Liver (tissue), 9 donors: ENCODE results near the gene CWH43. TPM values are rescaled to one million over a fixed set of nuclear protein-coding genes. Genes with fewer than 3 reads are reported as not detected.

Experiments
- DNase-seq: peaks from one replicate; pipeline ENCODE4 v3.0.0-alpha.2; 2017; ENCODE audit warnings: low spot score
- H3K27ac ChIP-seq, 2 donors: one replicate each; pipeline ENCODE4 v1.7.0; 2013; ENCODE audit warnings: inconsistent platforms in 2 of 2, low read length in 2 of 2, control low read depth in 1 of 2, low read depth in 1 of 2, mild to moderate bottlenecking in 1 of 2
- H3K27me3 ChIP-seq, 4 donors: one replicate each; pipeline versions ENCODE4 v1.6.1 to v1.7.0; 2013; ENCODE audit warnings: low read length in 3 of 4, inconsistent platforms in 1 of 4, mild to moderate bottlenecking in 1 of 4, moderate library complexity in 1 of 4; ENCODE audit not compliant: control insufficient read depth in 4 of 4, insufficient read depth in 4 of 4
- H3K36me3 ChIP-seq, 4 donors: one replicate each; pipeline versions ENCODE4 v1.6.1 to v1.7.0; 2013; ENCODE audit warnings: low read length in 3 of 4, mild to moderate bottlenecking in 3 of 4, low read depth in 1 of 4, moderate library complexity in 1 of 4; ENCODE audit not compliant: control insufficient read depth in 4 of 4, insufficient read depth in 3 of 4
- H3K4me1 ChIP-seq, 4 donors: one replicate each; pipeline versions ENCODE4 v1.6.1 to v1.7.0; 2013; ENCODE audit warnings: low read length in 3 of 4, mild to moderate bottlenecking in 3 of 4, moderate library complexity in 1 of 4; ENCODE audit not compliant: control insufficient read depth in 4 of 4, insufficient read depth in 4 of 4
- H3K4me3 ChIP-seq, 3 donors: one replicate each; pipeline versions ENCODE4 v1.6.1 to v1.7.0; 2013; ENCODE audit warnings: low read length in 3 of 3, control low read depth in 1 of 3, low read depth in 1 of 3, mild to moderate bottlenecking in 1 of 3
- H3K9ac ChIP-seq, 2 donors: one replicate each; pipeline ENCODE4 v1.7.0; 2013; ENCODE audit warnings: low read length in 2 of 2, mild to moderate bottlenecking in 2 of 2, moderate library complexity in 2 of 2, control low read depth in 1 of 2, low read depth in 1 of 2
- H3K9me3 ChIP-seq, 4 donors: one replicate each; pipeline versions ENCODE4 v1.6.1 to v1.7.0; 2013; ENCODE audit warnings: low read length in 3 of 4; ENCODE audit not compliant: control insufficient read depth in 4 of 4
- EGR1 ChIP-seq, 2 donors: IDR thresholded peaks; 2 replicates each; pipeline ENCODE4 v1.6.1; 2016 to 2018; ENCODE audit warnings: antibody characterized with exemption in 2 of 2, low read depth in 2 of 2
- FOXA1 ChIP-seq: IDR thresholded peaks from 2 replicates; pipeline ENCODE4 v1.6.1; 2016; ENCODE audit warnings: antibody characterized with exemption
- FOXA2 ChIP-seq: IDR thresholded peaks from 2 replicates; pipeline ENCODE4 v1.6.1; 2016; ENCODE audit warnings: antibody characterized with exemption
- GABPA ChIP-seq, 2 donors: IDR thresholded peaks in 1 of 2; conservative IDR thresholded peaks in 1 of 2; 2 replicates each; pipeline ENCODE4 v1.6.1; 2016; ENCODE audit warnings: antibody characterized with exemption in 2 of 2, mild to moderate bottlenecking in 1 of 2, moderate library complexity in 1 of 2
- HNF4A ChIP-seq, 2 donors: conservative IDR thresholded peaks; 2 replicates each; pipeline ENCODE4 v1.6.1; 2016; ENCODE audit warnings: antibody characterized with exemption in 2 of 2, mild to moderate bottlenecking in 2 of 2
- HNF4G ChIP-seq: IDR thresholded peaks from 2 replicates; pipeline ENCODE4 v1.6.1; 2016; ENCODE audit warnings: antibody characterized with exemption
- JUND ChIP-seq, 2 donors: IDR thresholded peaks; 2 replicates each; pipeline ENCODE4 v1.6.1; 2016; ENCODE audit warnings: antibody characterized with exemption in 2 of 2
- MAX ChIP-seq: IDR thresholded peaks from 2 replicates; pipeline ENCODE4 v1.6.1; 2016; ENCODE audit warnings: antibody characterized with exemption
- NR2F2 ChIP-seq: IDR thresholded peaks from 2 replicates; pipeline ENCODE4 v1.6.1; 2016; ENCODE audit warnings: antibody characterized with exemption
- RAD21 ChIP-seq, 2 donors: IDR thresholded peaks; 2 replicates each; pipeline ENCODE4 v1.6.1; 2016; ENCODE audit warnings: antibody characterized with exemption in 2 of 2, mild to moderate bottlenecking in 2 of 2
- REST ChIP-seq: IDR thresholded peaks from 2 replicates; pipeline ENCODE4 v1.6.1; 2016; ENCODE audit warnings: antibody characterized with exemption, mild to moderate bottlenecking
- RXRA ChIP-seq, 2 donors: IDR thresholded peaks; 2 replicates each; pipeline ENCODE4 v1.6.1; 2017 to 2018; ENCODE audit warnings: antibody characterized with exemption in 2 of 2, mild to moderate bottlenecking in 1 of 2
- SP1 ChIP-seq: IDR thresholded peaks from 2 replicates; pipeline ENCODE4 v1.6.1; 2018; ENCODE audit warnings: antibody characterized with exemption, mild to moderate bottlenecking
- TAF1 ChIP-seq: conservative IDR thresholded peaks from 2 replicates; pipeline ENCODE4 v1.6.1; 2016; ENCODE audit warnings: antibody characterized with exemption, mild to moderate bottlenecking
- YY1 ChIP-seq: IDR thresholded peaks from 2 replicates; pipeline ENCODE4 v1.6.1; 2016; ENCODE audit warnings: antibody characterized with exemption, mild to moderate bottlenecking
- WGBS: extraction: QIAGEN DNeasy Blood & Tissue Kit; methylation state at CpG from one replicate; pipeline ENCODE4 v1.1.7; 2013; 5-methylcytosine and 5-hydroxymethylcytosine counted together
- polyA plus RNA-seq, 2 donors: library from polyadenylated mRNA; stranded (reverse) in 1 of 2; unstranded in 1 of 2; fragments of 200-250 nt in 1 of 2; fragments of >200 nt in 1 of 2; fragmentation: Nextera tagmentation in 1 of 2; extraction: Ambion mirVana in 1 of 2; gene quantifications; one replicate each; pipeline versions ENCODE4 v1.2.1 to v1.2.3, GENCODE V29; 2013 to 2015
- total RNA-seq, 2 donors: library from RNA; depleted of rRNA; stranded (reverse); fragments of >200 nt; gene quantifications; one replicate each; pipeline ENCODE4 v1.2.3, GENCODE V29; 2014
- TF ChIP-seq, protein P1 (sequence below): IDR thresholded peaks from 2 replicates; pipeline ENCODE4 v1.6.1; 2016; ENCODE audit warnings: antibody characterized with exemption
- TF ChIP-seq, protein P2 (sequence below): fragments of 150-350 bp; IDR thresholded peaks from 2 replicates; pipeline ENCODE4 v1.5.1; 2017; ENCODE audit warnings: improper control_type of control experiment, low read depth, low read length; ENCODE audit not compliant: missing input control
- TF ChIP-seq, protein P3 (sequence below): IDR thresholded peaks from 2 replicates; pipeline ENCODE4 v1.6.1; 2016; ENCODE audit warnings: antibody characterized with exemption
- donor health status: healthy.
- donor health status: healthy.
- donor health status: healthy.
- donor health status: healthy.
- donor health status: healthy.

Gene CWH43
- total and polyA plus RNA-seq, 4 donors = 0.08 to 0.13 (median 0.10) TPM; not detected in 1

GRCh38 chr4:48960988-48961635 lies 25.0 kb upstream of the CWH43 start (continued):
- TF ChIP-seq RXRA (IDR thresholded peaks at IDR 0.05) (no peak), JUND (IDR thresholded peaks at IDR 0.05) (no peak)

GRCh38 chr4:48962636-48963035 lies 23.4 kb upstream of the CWH43 start:
- Histone ChIP-seq H3K36me3 (no peaks in the 10 kb centered on the region), H3K27me3 (no peaks in the 10 kb centered on the region), H3K27ac (no peak overlapping the region), H3K4me1 (no peaks in the 10 kb centered on the region), H3K9me3 (no peaks in the 10 kb centered on the region), H3K9ac (no peak overlapping the region), H3K4me3 (no peak overlapping the region)
- WGBS = 85% methylated on average over 5 of the region's 5 CpGs
- no peak for TF ChIP-seq RAD21 (IDR thresholded peaks at IDR 0.05)
- no peak for TF ChIP-seq FOXA2
- TF ChIP-seq NR2F2 = no peak
- TF ChIP-seq, protein P1, sequence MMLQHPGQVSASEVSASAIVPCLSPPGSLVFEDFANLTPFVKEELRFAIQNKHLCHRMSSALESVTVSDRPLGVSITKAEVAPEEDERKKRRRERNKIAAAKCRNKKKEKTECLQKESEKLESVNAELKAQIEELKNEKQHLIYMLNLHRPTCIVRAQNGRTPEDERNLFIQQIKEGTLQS = no peak
- TF ChIP-seq YY1 = no peak
- no peak for TF ChIP-seq EGR1 (IDR thresholded peaks at IDR 0.05; ENCODE audit: low read depth in 2 of 2)
- no peak for TF ChIP-seq HNF4G
- no peak for DNase-seq

DNA sequence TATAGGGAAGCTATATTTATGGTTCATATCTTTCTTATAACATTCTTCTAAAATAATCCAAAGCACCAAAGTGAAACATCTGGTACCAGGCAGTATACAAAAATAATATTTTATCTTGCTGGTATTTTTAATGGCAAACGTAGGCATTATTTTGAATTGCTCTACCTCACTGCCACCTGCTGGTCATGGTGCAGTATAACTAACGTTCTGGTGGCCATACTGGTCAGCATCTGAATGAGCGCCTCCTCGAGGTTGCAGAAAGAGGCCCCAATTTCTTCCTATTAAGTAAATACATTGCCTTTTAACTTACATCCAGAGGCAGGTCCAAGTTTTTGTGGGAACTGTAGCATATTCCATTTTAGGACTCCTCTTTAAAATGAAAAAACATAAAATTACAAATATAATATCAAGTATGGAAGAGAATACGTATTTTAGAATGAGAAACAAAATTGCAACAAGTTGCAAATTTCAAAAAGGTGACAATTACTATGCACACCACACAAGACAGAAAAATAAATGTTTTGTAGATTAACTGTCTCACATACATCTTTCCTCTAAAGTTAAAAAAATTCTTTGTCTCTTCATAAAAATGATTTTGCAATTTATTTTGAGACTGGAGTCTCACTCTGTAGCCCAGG lies 22.9 kb upstream of the CWH43 start:
- H3K4me1 ChIP-seq = no peaks in the 10 kb centered on the region
- H3K9ac ChIP-seq = no peak overlapping the region
- WGBS = 19% methylated on average over 5 of the region's 5 CpGs
- TF ChIP-seq HNF4A (conservative IDR thresholded peaks at IDR 0.05) (no peak), HNF4G (no peak), EGR1 (IDR thresholded peaks at IDR 0.05; ENCODE audit: low read depth in 2 of 2) (no peak), NR2F2 (no peak), GABPA (IDR thresholded peaks at IDR 0.05 in 1 of 2, conservative IDR thresholded peaks at IDR 0.05 in 1 of 2) (no peak), REST (no peak), TAF1 (no peak), YY1 (peak; percentile 43), FOXA2 (peak; percentile 28), FOXA1 (no peak), RXRA (IDR thresholded peaks at IDR 0.05) (peak in 1 of 2 donors; percentile 33), JUND (IDR thresholded peaks at IDR 0.05) (no peak), SP1 (no peak), MAX (no peak), RAD21 (IDR thresholded peaks at IDR 0.05) (peak; percentile 99)
- TF ChIP-seq, protein P2, sequence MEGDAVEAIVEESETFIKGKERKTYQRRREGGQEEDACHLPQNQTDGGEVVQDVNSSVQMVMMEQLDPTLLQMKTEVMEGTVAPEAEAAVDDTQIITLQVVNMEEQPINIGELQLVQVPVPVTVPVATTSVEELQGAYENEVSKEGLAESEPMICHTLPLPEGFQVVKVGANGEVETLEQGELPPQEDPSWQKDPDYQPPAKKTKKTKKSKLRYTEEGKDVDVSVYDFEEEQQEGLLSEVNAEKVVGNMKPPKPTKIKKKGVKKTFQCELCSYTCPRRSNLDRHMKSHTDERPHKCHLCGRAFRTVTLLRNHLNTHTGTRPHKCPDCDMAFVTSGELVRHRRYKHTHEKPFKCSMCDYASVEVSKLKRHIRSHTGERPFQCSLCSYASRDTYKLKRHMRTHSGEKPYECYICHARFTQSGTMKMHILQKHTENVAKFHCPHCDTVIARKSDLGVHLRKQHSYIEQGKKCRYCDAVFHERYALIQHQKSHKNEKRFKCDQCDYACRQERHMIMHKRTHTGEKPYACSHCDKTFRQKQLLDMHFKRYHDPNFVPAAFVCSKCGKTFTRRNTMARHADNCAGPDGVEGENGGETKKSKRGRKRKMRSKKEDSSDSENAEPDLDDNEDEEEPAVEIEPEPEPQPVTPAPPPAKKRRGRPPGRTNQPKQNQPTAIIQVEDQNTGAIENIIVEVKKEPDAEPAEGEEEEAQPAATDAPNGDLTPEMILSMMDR = peak; percentile 98
- TF ChIP-seq, protein P3, sequence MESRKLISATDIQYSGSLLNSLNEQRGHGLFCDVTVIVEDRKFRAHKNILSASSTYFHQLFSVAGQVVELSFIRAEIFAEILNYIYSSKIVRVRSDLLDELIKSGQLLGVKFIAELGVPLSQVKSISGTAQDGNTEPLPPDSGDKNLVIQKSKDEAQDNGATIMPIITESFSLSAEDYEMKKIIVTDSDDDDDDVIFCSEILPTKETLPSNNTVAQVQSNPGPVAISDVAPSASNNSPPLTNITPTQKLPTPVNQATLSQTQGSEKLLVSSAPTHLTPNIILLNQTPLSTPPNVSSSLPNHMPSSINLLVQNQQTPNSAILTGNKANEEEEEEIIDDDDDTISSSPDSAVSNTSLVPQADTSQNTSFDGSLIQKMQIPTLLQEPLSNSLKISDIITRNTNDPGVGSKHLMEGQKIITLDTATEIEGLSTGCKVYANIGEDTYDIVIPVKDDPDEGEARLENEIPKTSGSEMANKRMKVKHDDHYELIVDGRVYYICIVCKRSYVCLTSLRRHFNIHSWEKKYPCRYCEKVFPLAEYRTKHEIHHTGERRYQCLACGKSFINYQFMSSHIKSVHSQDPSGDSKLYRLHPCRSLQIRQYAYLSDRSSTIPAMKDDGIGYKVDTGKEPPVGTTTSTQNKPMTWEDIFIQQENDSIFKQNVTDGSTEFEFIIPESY = no peak
- TF ChIP-seq, protein P1 = no peak
- peak; percentile 68 for DNase-seq
- no peaks in the 10 kb centered on the region for H3K36me3 ChIP-seq
- no peaks in the 10 kb centered on the region for H3K27me3 ChIP-seq
- H3K4me3 ChIP-seq = no peak overlapping the region
- H3K9me3 ChIP-seq = no peaks in the 10 kb centered on the region
- H3K27ac ChIP-seq = no peak overlapping the region
